Endothelial cell of umbilical vein (primary cell): Measurements from ENCODE around the gene C3orf80. TPM values are rescaled to one million over a fixed set of nuclear protein-coding genes. Genes with fewer than 3 reads are reported as not detected.

Experiments
- BruUV-seq: library from RNA; stranded (reverse); fragments of 400-500 nt; replicated peaks from 2 replicates; lab custom pipeline; 2021; lab: Mats Ljungman, UMichigan
- CTCF ChIA-PET: fragments of 300-600, 350-600 bp; sonication (Branson Sonifier 250); formaldehyde crosslinking; loops from one replicate; lab custom pipeline; 2021; ENCODE audit warnings: antibody characterized with exemption, inconsistent platforms; lab: Charles Lee
- POLR2A ChIA-PET: fragments of 300-600, 350-600 bp; sonication (Branson Sonifier 250); formaldehyde crosslinking; loops from one replicate; lab custom pipeline; 2021; ENCODE audit warnings: antibody characterized with exemption, inconsistent platforms; lab: Charles Lee
- DNase-seq: peaks from one replicate; pipeline ENCODE4 v3.0.0-alpha.2; 2011; ENCODE audit warnings: low read depth, low spot score
- FAIRE-seq: peaks from 2 replicates; lab custom pipeline; 2011; peaks lifted over from hg19 to GRCh38; lab: Jason Lieb, UNC
- H2AFZ ChIP-seq: 2 replicates; pipeline ENCODE4 v1.6.0; 2012; ENCODE audit warnings: low read depth, low read length, control low read depth, inconsistent platforms
- H3K27ac ChIP-seq: 2 replicates; pipeline ENCODE4 v1.5.1; 2011; ENCODE audit warnings: low read depth, mild to moderate bottlenecking, control low read depth, low read length, moderate library complexity; ENCODE audit not compliant: insufficient read depth
- H3K27me3 ChIP-seq, 2 experiments: 2 replicates each; pipeline versions ENCODE4 v1.6.0 to v1.6.1; 2011; ENCODE audit warnings: low read length in 2 of 2, mixed read lengths in 1 of 2; ENCODE audit not compliant: control insufficient read depth in 2 of 2, insufficient read depth in 2 of 2
- H3K36me3 ChIP-seq, 2 experiments: 2 replicates in 1 of 2; 3 replicates in 1 of 2; pipeline ENCODE4 v1.5.1; 2011; ENCODE audit warnings: low read length in 2 of 2, mild to moderate bottlenecking in 1 of 2, moderate library complexity in 1 of 2; ENCODE audit not compliant: control insufficient read depth in 2 of 2, insufficient read depth in 2 of 2; ENCODE audit errors: extremely low read depth in 1 of 2
- H3K4me1 ChIP-seq: 3 replicates; pipeline ENCODE4 v1.5.1; 2011; ENCODE audit warnings: mild to moderate bottlenecking, low read length; ENCODE audit not compliant: control insufficient read depth, insufficient read depth; ENCODE audit errors: extremely low read depth
- H3K4me2 ChIP-seq: 2 replicates; pipeline ENCODE4 v1.6.1; 2011; ENCODE audit warnings: low read length, control low read depth, mixed read lengths; ENCODE audit not compliant: insufficient read depth
- H3K4me3 ChIP-seq, 3 experiments: fragments of 200-600 bp in 1 of 3; sonication (generic), shearing (Covaris generic) in 1 of 3; replicated peaks in 1 of 3; 2 replicates each; pipeline ENCODE4 v1.5.1; 2011 to 2016; ENCODE audit warnings: control low read depth in 3 of 3, low read length in 3 of 3, mild to moderate bottlenecking in 2 of 3, inconsistent platforms in 1 of 3, low read depth in 1 of 3, moderate library complexity in 1 of 3; ENCODE audit not compliant: insufficient read depth in 1 of 3
- H3K79me2 ChIP-seq: 2 replicates; pipeline ENCODE4 v1.6.0; 2012; ENCODE audit warnings: low read length, inconsistent platforms; ENCODE audit not compliant: control insufficient read depth, insufficient read depth
- H3K9ac ChIP-seq: replicated peaks from 2 replicates; pipeline ENCODE3; 2011; ENCODE audit warnings: low read length, control low read depth; ENCODE audit not compliant: insufficient read depth; ENCODE audit errors: extremely low read depth
- H3K9me1 ChIP-seq: replicated peaks from 3 replicates; pipeline ENCODE4 v1.6.0; 2011; ENCODE audit warnings: mild to moderate bottlenecking, low read length; ENCODE audit not compliant: control insufficient read depth, insufficient read depth; ENCODE audit errors: extremely low read depth
- H3K9me3 ChIP-seq: replicated peaks from 2 replicates; pipeline ENCODE4 v1.5.1; 2012; ENCODE audit warnings: low read length, inconsistent platforms; ENCODE audit not compliant: control insufficient read depth, insufficient read depth
- H4K20me1 ChIP-seq: replicated peaks from 2 replicates; pipeline ENCODE3; 2011; ENCODE audit warnings: mild to moderate bottlenecking, low read length; ENCODE audit not compliant: control insufficient read depth, insufficient read depth; ENCODE audit errors: extremely low read depth
- EZH2 ChIP-seq: IDR thresholded peaks from 2 replicates; pipeline ENCODE4 v1.6.1; 2012; ENCODE audit warnings: borderline replicate concordance, low read depth, mild to moderate bottlenecking, moderate library complexity, low read length, inconsistent platforms; ENCODE audit not compliant: severe bottlenecking
- FOS ChIP-seq: IDR thresholded peaks from 2 replicates; pipeline ENCODE4 v1.6.1; 2011; ENCODE audit warnings: mild to moderate bottlenecking, low read length, moderate library complexity, borderline replicate concordance; ENCODE audit not compliant: insufficient read depth
- GATA2 ChIP-seq: IDR thresholded peaks from 2 replicates; pipeline ENCODE4 v1.7.0; 2011; ENCODE audit warnings: low read depth, mild to moderate bottlenecking, moderate library complexity, mixed read lengths, low read length; ENCODE audit not compliant: insufficient read length, insufficient read depth
- JUN ChIP-seq: IDR thresholded peaks from 2 replicates; pipeline ENCODE4 v1.6.1; 2011; ENCODE audit warnings: borderline replicate concordance, low read depth; ENCODE audit not compliant: insufficient read length, insufficient read depth
- MYC ChIP-seq: IDR thresholded peaks from one replicate; pipeline ENCODE4 v1.6.1; 2011; ENCODE audit warnings: mild to moderate bottlenecking, low read depth, low read length
- POLR2A ChIP-seq: IDR thresholded peaks from 2 replicates; pipeline ENCODE4 v1.6.1; 2012; ENCODE audit warnings: low read depth, mild to moderate bottlenecking, control low read depth, low read length
- POLR2AphosphoS5 ChIP-seq: IDR thresholded peaks from 2 replicates; pipeline ENCODE4 v1.6.1; 2012; ENCODE audit warnings: low read depth, mild to moderate bottlenecking, control low read depth, low read length, moderate library complexity; ENCODE audit not compliant: insufficient read depth
- dilution Hi-C: fragments of 300-500 bp; cut with MboI; formaldehyde crosslinking; loops from one replicate; pipeline ENCODE4 v1.15.0; 2019; ENCODE audit warnings: low sequenced_read_pairs; ENCODE audit not compliant: extremely low pct_ligation_motif_present
- intact Hi-C: fragments of 100-400 bp; cut with micrococcal nuclease; formaldehyde crosslinking; loops from one replicate; pipeline ENCODE4 v1.10.0; 2022
- polyA plus RNA-seq, 4 experiments: library from polyadenylated mRNA; depleted of rRNA in 3 of 4; stranded (reverse) in 3 of 4; unstranded in 1 of 4; fragments of >200 nt; gene quantifications; 2 replicates each; pipeline versions ENCODE4 v1.2.1 to v1.2.3, GENCODE V29; 2011 to 2012; ENCODE audit warnings: missing spikeins in 1 of 4
- total RNA-seq: library from RNA; stranded (reverse); gene quantifications from 2 replicates; pipeline ENCODE4 v1.2.3, GENCODE V29; 2021
- TF ChIP-seq, protein P1 (sequence below): IDR thresholded peaks from 2 replicates; pipeline ENCODE4 v1.6.1; 2011; ENCODE audit not compliant: insufficient read depth, insufficient read length
- TF ChIP-seq, protein P2 (sequence below), 2 donors: IDR thresholded peaks; 1 replicate in 1 of 2; 2 replicates in 1 of 2; pipeline ENCODE4 v1.5.1; 2011; ENCODE audit warnings: low read length in 2 of 2, mild to moderate bottlenecking in 2 of 2, moderate library complexity in 2 of 2, control low read depth in 1 of 2, inconsistent platforms in 1 of 2, low read depth in 1 of 2; ENCODE audit not compliant: insufficient read depth in 1 of 2; ENCODE audit errors: extremely low read depth in 1 of 2

Gene C3orf80
- total and polyA plus RNA-seq, 2 donors (not counting 3 experiments of a cell fraction or from before 2014, with no cell fraction given) = 0.04 TPM; not detected in 1

DNA sequence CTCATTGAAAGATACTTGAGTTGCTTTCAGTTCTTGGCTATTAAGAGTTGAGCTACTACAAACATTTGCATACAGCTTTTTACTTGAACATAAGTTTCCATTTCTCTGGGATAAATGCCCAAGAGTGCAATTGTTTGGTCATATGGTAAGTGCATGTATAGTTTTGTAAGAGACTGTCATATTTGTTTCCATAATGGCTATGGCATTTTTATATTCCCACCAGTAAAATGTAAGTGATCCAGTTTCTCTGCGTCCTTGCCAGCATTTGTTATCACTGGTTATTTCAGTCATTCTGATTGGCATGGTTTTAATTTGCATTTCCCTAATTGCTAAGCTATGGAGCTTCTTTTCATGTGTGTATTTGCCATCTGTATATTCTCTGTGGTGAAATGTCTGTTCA lies 22.5 kb downstream of the C3orf80 start:
- Histone ChIP-seq H4K20me1 (no peaks in the 10 kb centered on the region), H3K9ac (no peak overlapping the region), H3K27me3 (no peaks in the 10 kb centered on the region), H3K4me3 (no peak overlapping the region), H3K79me2 (no peaks in the 10 kb centered on the region), H3K9me3 (no peaks in the 10 kb centered on the region), H3K9me1 (no peaks in the 10 kb centered on the region), H3K4me2 (no peak overlapping the region), H3K36me3 (no peaks in the 10 kb centered on the region), H3K27ac (no peak overlapping the region), H3K4me1 (no peaks in the 10 kb centered on the region), H2AFZ (no peak overlapping the region)
- POLR2A ChIA-PET = no interaction called here
- FAIRE-seq (no peak), DNase-seq (no peak)
- intact Hi-C loops = no loop called here
- BruUV-seq = no TSS peak
- CTCF ChIA-PET = interaction anchor here (1.3 kb wide), 1 partner anchor 82 kb away, joined by 3 read pairs; no protein-coding TSS in a partner anchor
- no peak for TF ChIP-seq GATA2
- TF ChIP-seq POLR2AphosphoS5 = no peak
- TF ChIP-seq FOS = no peak
- TF ChIP-seq, protein P1, sequence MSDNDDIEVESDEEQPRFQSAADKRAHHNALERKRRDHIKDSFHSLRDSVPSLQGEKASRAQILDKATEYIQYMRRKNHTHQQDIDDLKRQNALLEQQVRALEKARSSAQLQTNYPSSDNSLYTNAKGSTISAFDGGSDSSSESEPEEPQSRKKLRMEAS = no peak
- TF ChIP-seq, protein P2, sequence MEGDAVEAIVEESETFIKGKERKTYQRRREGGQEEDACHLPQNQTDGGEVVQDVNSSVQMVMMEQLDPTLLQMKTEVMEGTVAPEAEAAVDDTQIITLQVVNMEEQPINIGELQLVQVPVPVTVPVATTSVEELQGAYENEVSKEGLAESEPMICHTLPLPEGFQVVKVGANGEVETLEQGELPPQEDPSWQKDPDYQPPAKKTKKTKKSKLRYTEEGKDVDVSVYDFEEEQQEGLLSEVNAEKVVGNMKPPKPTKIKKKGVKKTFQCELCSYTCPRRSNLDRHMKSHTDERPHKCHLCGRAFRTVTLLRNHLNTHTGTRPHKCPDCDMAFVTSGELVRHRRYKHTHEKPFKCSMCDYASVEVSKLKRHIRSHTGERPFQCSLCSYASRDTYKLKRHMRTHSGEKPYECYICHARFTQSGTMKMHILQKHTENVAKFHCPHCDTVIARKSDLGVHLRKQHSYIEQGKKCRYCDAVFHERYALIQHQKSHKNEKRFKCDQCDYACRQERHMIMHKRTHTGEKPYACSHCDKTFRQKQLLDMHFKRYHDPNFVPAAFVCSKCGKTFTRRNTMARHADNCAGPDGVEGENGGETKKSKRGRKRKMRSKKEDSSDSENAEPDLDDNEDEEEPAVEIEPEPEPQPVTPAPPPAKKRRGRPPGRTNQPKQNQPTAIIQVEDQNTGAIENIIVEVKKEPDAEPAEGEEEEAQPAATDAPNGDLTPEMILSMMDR (IDR thresholded peaks at IDR 0.05; ENCODE audit: extremely low read depth in 1 of 2, insufficient read depth in 1 of 2, low read depth in 1 of 2, low read length in 2 of 2) = no peak
- dilution Hi-C loops = no loop called here

DNA sequence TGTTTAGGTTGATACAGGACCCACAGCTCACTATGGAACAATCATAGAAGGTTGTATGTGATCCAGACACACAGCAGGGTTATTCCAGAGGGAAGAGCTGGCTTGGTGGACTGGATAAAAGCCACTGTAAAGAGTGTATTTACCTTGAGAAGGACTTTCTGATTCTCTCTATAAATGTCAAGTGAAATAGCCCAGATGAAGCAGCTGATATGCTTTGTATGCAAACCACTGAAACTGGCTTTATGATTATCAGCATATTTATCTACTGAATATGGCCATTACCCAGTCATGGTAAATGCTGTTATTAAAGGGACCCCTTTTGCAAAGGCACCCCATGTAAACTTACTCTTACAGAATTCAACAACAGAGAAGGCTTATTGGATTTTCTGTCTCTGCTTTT lies 28.1 kb downstream of the C3orf80 start:
- Histone ChIP-seq H3K9me3 (no peaks in the 10 kb centered on the region), H3K4me1 (no peaks in the 10 kb centered on the region), H3K27ac (no peak overlapping the region), H3K9me1 (no peaks in the 10 kb centered on the region), H3K27me3 (no peaks in the 10 kb centered on the region), H2AFZ (no peak overlapping the region), H3K4me3 (no peak overlapping the region), H4K20me1 (no peaks in the 10 kb centered on the region), H3K79me2 (no peaks in the 10 kb centered on the region), H3K4me2 (no peak overlapping the region), H3K9ac (no peak overlapping the region), H3K36me3 (no peaks in the 10 kb centered on the region)
- ChIA-PET POLR2A (no interaction called here), CTCF (interaction anchor here (1.2 to 1.5 kb wide), 3 partner anchors 11 to 90 kb away, joined by 3 to 5 read pairs (median 4); no protein-coding TSS in a partner anchor)
- DNase-seq (no peak), FAIRE-seq (no peak)
- TF ChIP-seq EZH2 (no peak), GATA2 (no peak), FOS (no peak), POLR2AphosphoS5 (no peak), JUN (no peak), MYC (no peak), POLR2A (no peak)
- TF ChIP-seq, protein P2 (IDR thresholded peaks at IDR 0.05; ENCODE audit: extremely low read depth in 1 of 2, insufficient read depth in 1 of 2, low read depth in 1 of 2, low read length in 2 of 2) = no peak
- TF ChIP-seq, protein P1 = no peak
- BruUV-seq = no TSS peak
- intact Hi-C loops = no loop called here
- dilution Hi-C loops = no loop called here
